BLaER1 treated with 17β-estradiol and CSF1 and Interleukin-3, amounts not matched to agents 10 nM and 100 nM (cell line): ENCODE measurements around the gene TXNRD2.
A peak's percentile ranks its signal among the peaks of the same experiment; 100 is the strongest.

Source experiments
- H3K27ac ChIP-seq, 11 experiments: shearing (Covaris generic); formaldehyde crosslinking; 2 replicates each; pipeline ENCODE4 v1.8.1; 2022
- H3K27me3 ChIP-seq, 11 experiments: shearing (Covaris generic); formaldehyde crosslinking; 2 replicates each; pipeline ENCODE4 v1.8.1; 2022
- H3K36me3 ChIP-seq, 11 experiments: shearing (Covaris generic); formaldehyde crosslinking; 2 replicates each; pipeline ENCODE4 v1.8.1; 2022
- H3K4me1 ChIP-seq, 10 experiments: shearing (Covaris generic); formaldehyde crosslinking; 2 replicates each; pipeline ENCODE4 v1.8.1; 2022
- H3K4me2 ChIP-seq, 11 experiments: shearing (Covaris generic); formaldehyde crosslinking; 2 replicates each; pipeline ENCODE4 v1.8.1; 2022
- H3K4me3 ChIP-seq, 10 experiments: shearing (Covaris generic); formaldehyde crosslinking; 2 replicates each; pipeline ENCODE4 v1.8.1; 2022
- H3K9ac ChIP-seq, 11 experiments: shearing (Covaris generic); formaldehyde crosslinking; 2 replicates each; pipeline ENCODE4 v1.8.1; 2022
- H3K9me3 ChIP-seq, 11 experiments: shearing (Covaris generic); formaldehyde crosslinking; replicated peaks in 1 of 11; 2 replicates each; pipeline ENCODE4 v1.8.1; 2022
- H4K20me1 ChIP-seq, 11 experiments: shearing (Covaris generic); formaldehyde crosslinking; 2 replicates each; pipeline ENCODE4 v1.8.1; 2022
- Cebpa-rat ChIP-seq, 11 experiments: shearing (Covaris generic); IDR thresholded peaks; 2 replicates each; pipeline ENCODE4 v1.8.1; 2022

Gene TXNRD2

DNA sequence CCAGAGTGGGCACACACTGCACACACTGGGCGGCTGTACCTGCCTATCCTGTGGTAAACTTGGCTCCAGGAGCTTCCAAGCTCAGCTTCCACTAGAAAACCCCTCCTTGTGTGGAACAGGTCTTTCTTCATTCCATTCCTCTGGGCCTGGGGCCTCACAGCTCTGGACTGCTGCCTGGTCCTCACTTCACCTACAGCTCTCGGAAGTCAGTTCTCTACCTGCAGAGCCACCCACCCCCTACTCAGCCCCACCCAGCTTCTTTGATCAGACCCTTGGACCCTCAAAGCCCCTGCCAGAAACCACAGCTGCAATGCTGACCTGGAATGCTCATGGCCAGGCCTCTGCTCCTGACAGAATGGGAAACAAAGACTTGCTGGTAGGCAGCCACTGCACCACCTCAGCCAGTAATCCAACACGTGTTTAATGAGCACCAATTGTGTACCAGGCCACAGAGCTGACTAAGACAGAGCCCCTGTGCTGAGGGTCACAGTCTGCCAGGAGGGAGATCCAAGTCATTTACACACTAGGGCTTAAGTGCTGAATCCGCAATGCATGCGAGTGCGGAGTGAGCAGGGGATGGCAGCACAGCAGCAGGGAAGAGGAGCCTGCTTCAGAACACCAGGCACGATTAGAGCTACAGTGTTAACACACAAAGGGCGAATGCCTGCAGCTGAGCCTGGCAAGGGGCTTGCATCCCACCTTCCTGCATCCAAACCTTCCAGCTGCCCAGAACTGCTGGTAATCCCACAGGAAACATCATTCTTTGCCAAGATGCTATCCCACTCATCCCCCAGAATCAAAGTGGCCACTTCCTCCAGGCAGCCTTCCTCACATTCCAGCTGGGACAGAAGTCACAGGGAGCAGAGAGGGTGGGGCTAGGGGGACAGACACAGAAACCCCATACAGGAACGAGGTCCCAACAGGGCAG is 91.5 kb downstream of the TXNRD2 start:
- H3K36me3 ChIP-seq, result peaks cover 40 to 65% (median 53%) of the 10 kb centered on the region in 11 experiments
- peak overlapping the region in 1 of 11 experiments; percentile 23; a peak in 1 of 22 replicates for H3K27ac ChIP-seq
- peak overlapping the region in 1 of 11 experiments; percentile 4; a peak in 2 of 22 replicates for H3K4me2 ChIP-seq
- no peak for TF ChIP-seq Cebpa-rat (IDR thresholded peaks at IDR 0.05)
- H3K27me3 ChIP-seq, result no peaks in the 10 kb centered on the region
- peaks cover 5 to 95% (median 80%) of the 10 kb centered on the region in 11 experiments; a peak in 21 of 22 replicates for H4K20me1 ChIP-seq
- H3K9ac ChIP-seq, result peak overlapping the region in 3 of 11 experiments; percentile 11 to 95 (median 94); a peak in 2 of 22 replicates
- no peak overlapping the region for H3K4me3 ChIP-seq
- no peaks in the 10 kb centered on the region for H3K9me3 ChIP-seq
- peaks cover 45 to 78% (median 60%) of the 10 kb centered on the region in 10 experiments for H3K4me1 ChIP-seq

DNA sequence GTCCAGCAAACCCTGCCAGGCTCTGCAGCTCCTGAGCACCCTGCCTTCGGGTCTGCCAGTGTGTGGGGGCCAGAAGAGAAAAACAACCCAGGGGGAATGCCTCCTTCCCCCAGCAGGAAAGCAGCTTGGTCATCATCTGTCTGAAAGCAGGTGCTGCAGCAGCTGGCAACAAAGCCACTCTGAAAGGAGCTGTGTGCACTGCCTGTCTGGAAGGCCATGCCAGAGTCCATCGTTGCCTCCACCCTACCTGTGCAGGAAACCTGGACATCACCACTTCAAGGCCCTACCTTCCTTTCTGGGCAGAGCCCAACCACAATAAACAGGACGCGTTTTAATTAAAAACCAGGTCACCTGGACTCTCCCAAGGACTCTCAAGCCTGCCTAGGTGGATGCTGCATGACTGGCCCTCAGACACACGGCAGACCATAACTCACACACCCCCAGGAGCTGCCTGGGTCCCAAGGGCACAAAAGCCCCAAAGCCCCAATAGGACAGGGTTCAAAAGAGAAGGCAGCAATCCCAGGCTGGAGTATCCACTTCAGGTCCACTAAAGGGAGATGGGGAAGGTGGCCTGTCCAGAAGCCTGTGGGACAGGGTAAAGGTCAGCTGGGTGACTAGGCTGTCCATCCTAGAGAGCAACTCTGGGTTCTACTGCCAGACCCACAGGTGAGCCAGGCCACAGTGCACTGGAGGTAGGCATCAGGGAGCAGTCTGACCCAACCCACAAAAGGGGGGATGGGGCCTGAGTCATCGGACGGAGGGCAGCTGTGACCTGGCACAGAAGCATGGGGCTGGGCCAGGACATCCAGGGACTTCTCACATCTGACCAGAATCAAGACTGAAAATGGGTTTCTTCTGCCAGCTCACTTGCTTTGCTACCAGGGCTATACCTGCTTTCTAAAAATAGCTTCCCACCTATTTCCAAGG is 93.1 kb downstream of the TXNRD2 start:
- H3K4me2 ChIP-seq, result peak overlapping the region in 7 of 11 experiments; percentile 4 to 43 (median 20); a peak in 10 of 22 replicates
- no peak for TF ChIP-seq Cebpa-rat (IDR thresholded peaks at IDR 0.05)
- peaks cover 5 to 100% (median 81%) of the 10 kb centered on the region in 11 experiments; a peak in 21 of 22 replicates for H4K20me1 ChIP-seq
- 0 out of 22 replicates have a peak overlapping the region, but pooled peaks of 1 of the 11 experiments have one; percentile 9 for H3K27ac ChIP-seq
- H3K9ac ChIP-seq, result peak overlapping the region in 1 of 11 experiments; percentile 22; a peak in 1 of 22 replicates
- peaks cover 59 to 91% (median 72%) of the 10 kb centered on the region in 10 experiments for H3K4me1 ChIP-seq
- peaks cover 40 to 65% (median 53%) of the 10 kb centered on the region in 11 experiments for H3K36me3 ChIP-seq
- no peaks in the 10 kb centered on the region for H3K27me3 ChIP-seq
- H3K9me3 ChIP-seq, result no peaks in the 10 kb centered on the region
- H3K4me3 ChIP-seq, result no peak overlapping the region

DNA sequence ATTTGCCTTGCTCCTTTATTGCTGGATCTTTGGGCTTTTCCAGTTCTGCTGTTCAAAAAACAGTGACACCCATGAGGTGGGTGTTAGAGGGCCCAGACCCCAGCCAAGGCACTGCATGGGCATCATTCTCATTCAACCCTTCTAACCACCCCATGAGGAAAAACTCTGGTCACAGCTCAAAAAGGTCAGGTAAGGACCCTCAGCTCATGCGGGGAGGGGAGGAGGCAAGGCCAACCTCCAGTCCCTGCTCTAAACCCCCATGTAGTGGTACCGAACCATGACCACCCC is 94.3 kb downstream of the TXNRD2 start:
- H3K9ac ChIP-seq, result no peak overlapping the region
- no peak for TF ChIP-seq Cebpa-rat (IDR thresholded peaks at IDR 0.05)
- H3K4me3 ChIP-seq, result no peak overlapping the region
- no peaks in the 10 kb centered on the region for H3K27me3 ChIP-seq
- H3K4me1 ChIP-seq, result peaks cover 59 to 91% (median 72%) of the 10 kb centered on the region in 10 experiments
- H3K4me2 ChIP-seq, result peak overlapping the region in 2 of 11 experiments; percentile 79 to 93; a peak in 2 of 22 replicates
- H3K36me3 ChIP-seq, result peaks cover 39 to 58% (median 50%) of the 10 kb centered on the region in 11 experiments
- H4K20me1 ChIP-seq, result peaks cover 0 to 100% (median 68%) of the 10 kb centered on the region in 11 experiments; a peak in 19 of 22 replicates
- no peak overlapping the region for H3K27ac ChIP-seq
- H3K9me3 ChIP-seq, result no peaks in the 10 kb centered on the region

DNA sequence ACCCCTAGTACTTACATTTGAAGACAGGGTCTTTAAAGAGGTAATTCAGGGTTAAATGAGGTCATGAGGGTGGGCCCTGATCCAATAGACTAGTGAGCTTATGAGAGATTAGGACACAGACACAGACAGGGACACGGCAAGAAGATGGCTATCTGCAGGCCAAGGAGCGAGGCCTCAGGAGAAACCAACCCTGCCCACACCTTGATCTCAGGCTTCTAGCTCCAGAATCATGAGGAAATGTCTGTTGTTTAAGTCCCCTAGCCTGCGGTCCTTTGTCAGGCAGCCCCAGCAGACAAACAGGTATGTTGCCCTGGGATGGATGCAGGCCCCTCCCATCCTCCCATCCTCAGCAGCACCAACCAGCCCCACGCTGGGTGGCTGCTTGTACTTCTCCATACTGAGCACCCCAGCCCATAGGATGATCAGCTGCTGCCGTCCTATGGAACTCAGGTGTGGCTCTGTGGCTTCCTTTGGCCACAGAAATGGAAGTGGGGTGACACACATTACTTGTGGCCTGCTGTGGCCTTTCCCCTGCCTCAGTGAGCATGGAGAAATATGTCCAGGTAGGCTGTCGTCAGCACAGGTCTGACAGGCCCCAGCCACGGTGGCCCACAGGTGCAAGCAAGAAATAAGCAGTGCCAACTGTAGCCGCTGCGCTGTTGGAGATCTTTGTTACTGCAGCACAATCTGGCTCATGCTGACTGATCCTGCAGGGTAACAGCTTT is 94.8 kb downstream of the TXNRD2 start:
- no peaks in the 10 kb centered on the region for H3K27me3 ChIP-seq
- H3K36me3 ChIP-seq, result peaks cover 34 to 53% (median 45%) of the 10 kb centered on the region in 11 experiments
- H3K4me3 ChIP-seq, result no peak overlapping the region
- peaks cover 0 to 100% (median 63%) of the 10 kb centered on the region in 11 experiments; a peak in 18 of 22 replicates for H4K20me1 ChIP-seq
- peaks cover 60 to 91% (median 73%) of the 10 kb centered on the region in 10 experiments for H3K4me1 ChIP-seq
- no peak overlapping the region for H3K27ac ChIP-seq
- TF ChIP-seq Cebpa-rat (IDR thresholded peaks at IDR 0.05), result no peak
- no peak overlapping the region for H3K9ac ChIP-seq
- no peaks in the 10 kb centered on the region for H3K9me3 ChIP-seq
- H3K4me2 ChIP-seq, result peak overlapping the region in 6 of 11 experiments; percentile 3 to 93 (median 80); a peak in 7 of 22 replicates

DNA sequence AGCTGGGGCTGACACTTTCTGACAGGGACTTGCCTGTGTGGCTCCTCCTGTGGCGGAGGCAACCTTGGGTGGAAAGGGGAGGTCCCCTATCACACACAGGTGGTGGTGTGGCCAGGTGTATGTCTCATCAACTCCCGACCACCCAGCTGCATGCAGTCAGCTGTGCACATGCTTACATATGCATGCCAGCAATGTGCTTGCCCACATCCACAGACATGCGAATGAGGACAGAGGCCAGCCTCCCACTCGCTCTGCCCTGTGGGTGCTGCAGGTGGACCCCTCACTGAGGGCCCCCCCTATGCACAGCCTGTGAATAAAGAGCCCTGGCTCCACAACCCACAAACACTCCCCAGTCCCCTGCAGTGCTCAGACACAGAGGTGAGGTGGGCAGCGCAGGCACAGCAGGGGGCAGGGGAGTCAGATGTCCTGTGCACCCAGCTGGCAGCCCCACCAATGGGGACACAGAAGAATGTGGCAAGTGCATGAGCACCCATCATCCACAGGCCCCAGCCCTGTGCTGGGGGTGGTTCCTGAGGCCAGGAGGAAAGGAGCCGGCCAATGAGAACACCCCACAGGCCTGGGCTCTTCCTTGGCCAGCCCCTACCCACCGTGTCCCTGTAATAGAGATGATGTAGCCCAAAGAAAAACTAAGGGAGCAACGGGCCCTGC is 96.4 kb downstream of the TXNRD2 start:
- Histone ChIP-seq H3K27me3 (no peaks in the 10 kb centered on the region), H3K9ac (peak overlapping the region; percentile 54 to 73 (median 65); a peak in 21 of 22 replicates), H3K27ac (peak overlapping the region; percentile 48 to 77 (median 67); a peak in 21 of 22 replicates), H4K20me1 (peaks cover 0 to 99% (median 48%) of the 10 kb centered on the region in 11 experiments; a peak in 18 of 22 replicates), H3K36me3 (peaks cover 18 to 37% (median 30%) of the 10 kb centered on the region in 11 experiments; a peak in 20 of 22 replicates), H3K4me2 (peak overlapping the region; percentile 77 to 96 (median 87)), H3K4me1 (peaks cover 53 to 81% (median 70%) of the 10 kb centered on the region in 10 experiments), H3K9me3 (no peaks in the 10 kb centered on the region), H3K4me3 (peak overlapping the region in 8 of 10 experiments; percentile 17 to 54 (median 24); a peak in 13 of 20 replicates)
- no peak for TF ChIP-seq Cebpa-rat (IDR thresholded peaks at IDR 0.05)

DNA sequence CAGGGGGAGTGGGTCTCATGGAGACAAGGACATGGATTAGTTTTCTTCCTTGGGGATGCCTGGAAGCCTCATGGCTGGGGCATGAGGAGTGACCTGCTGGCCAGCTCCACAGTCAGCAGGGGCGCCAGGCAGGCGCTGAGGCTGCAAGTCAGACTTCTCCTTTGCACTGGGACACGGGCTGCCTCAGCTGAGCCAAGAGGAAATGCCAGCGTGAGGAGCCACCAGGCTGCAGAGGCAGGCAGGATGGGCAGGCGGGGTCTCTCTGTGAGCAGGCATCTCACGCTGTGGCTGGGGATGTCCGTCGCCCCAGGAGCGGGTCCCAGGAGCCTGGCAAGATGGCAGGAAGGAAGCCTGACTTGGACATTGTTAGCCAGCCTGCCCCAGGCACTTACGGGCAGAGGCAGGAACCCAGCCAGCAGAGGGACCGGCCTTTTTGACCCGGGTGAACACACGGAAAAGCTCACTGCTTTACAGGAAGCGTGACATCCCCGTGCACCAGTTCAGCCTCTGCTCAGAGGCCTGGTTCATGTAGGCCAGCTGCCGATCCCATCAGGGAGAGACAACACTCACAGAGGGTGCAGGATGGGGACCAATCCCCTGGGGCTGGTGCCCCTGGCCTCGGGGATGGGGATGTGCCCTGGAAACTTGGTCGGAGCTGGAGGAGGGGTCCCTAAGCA is 97.1 kb downstream of the TXNRD2 start:
- Histone ChIP-seq H3K27ac (peak overlapping the region; percentile 55 to 77 (median 69)), H3K27me3 (no peaks in the 10 kb centered on the region), H3K9me3 (no peaks in the 10 kb centered on the region), H4K20me1 (peaks cover 0 to 99% (median 45%) of the 10 kb centered on the region in 11 experiments; a peak in 17 of 22 replicates), H3K4me2 (peak overlapping the region; percentile 77 to 96 (median 87)), H3K9ac (peak overlapping the region; percentile 54 to 73 (median 65)), H3K4me1 (peaks cover 53 to 77% (median 70%) of the 10 kb centered on the region in 10 experiments), H3K4me3 (peak overlapping the region; percentile 7 to 54 (median 24); a peak in 15 of 20 replicates), H3K36me3 (peaks cover 11 to 31% (median 24%) of the 10 kb centered on the region in 11 experiments; a peak in 20 of 22 replicates)
- no peak for TF ChIP-seq Cebpa-rat (IDR thresholded peaks at IDR 0.05)

DNA sequence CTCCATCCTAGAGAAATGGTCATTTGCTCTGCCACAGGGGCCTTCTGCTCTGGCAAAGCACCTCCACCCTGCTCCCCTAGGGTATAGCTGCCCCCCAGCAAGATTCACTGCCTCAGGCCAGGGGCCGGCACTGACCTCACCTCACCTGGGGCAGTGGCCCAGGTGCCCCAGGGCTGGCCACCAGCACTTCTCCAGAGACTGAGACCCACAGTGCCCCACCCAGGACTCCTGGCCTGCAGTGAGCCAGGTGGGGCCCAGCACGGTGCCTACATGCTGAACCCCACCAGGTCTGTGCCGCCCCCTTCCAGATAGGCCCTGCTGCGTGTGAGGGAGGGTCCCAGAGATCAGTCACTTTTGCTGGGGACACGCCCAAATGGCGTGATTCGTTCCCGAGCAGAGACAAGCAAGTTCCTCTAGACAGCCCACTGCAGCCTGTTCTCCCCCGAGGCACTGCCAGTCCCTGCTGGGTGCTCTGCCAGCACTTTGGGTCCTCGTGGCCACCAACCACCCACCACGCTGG is 97.7 kb downstream of the TXNRD2 start:
- no peak for TF ChIP-seq Cebpa-rat (IDR thresholded peaks at IDR 0.05)
- peak overlapping the region; percentile 77 to 96 (median 87) for H3K4me2 ChIP-seq
- H3K27me3 ChIP-seq, result no peaks in the 10 kb centered on the region
- H3K9me3 ChIP-seq, result no peaks in the 10 kb centered on the region
- peaks cover 10 to 25% (median 20%) of the 10 kb centered on the region in 11 experiments; a peak in 19 of 22 replicates for H3K36me3 ChIP-seq
- peaks cover 53 to 71% (median 68%) of the 10 kb centered on the region in 10 experiments for H3K4me1 ChIP-seq
- H3K9ac ChIP-seq, result peak overlapping the region; percentile 54 to 73 (median 65); a peak in 21 of 22 replicates
- peak overlapping the region; percentile 55 to 77 (median 69) for H3K27ac ChIP-seq
- peak overlapping the region in 9 of 10 experiments; percentile 10 to 33 (median 23); a peak in 11 of 20 replicates for H3K4me3 ChIP-seq
- peaks cover 0 to 99% (median 42%) of the 10 kb centered on the region in 11 experiments; a peak in 17 of 22 replicates for H4K20me1 ChIP-seq
